Activated T-helper 1 cell treated with anti-CD3 and anti-CD28 coated beads, Interleukin-2, amount 50 U/mL, for 16 hours (primary cell): Measurements from ENCODE around the gene TTC1.
"Not testable (repeated sequence)": the region's sequence is repeated elsewhere in the genome, so short reads cannot be mapped to it uniquely, and the experiment has no call there.

ENCODE experiments used
- DNase-seq, 2 donors: peaks; one replicate each; pipeline ENCODE4 v3.0.0-alpha.2; 2020; ENCODE audit warnings: low read depth in 1 of 2, low spot score in 1 of 2

TTC1 gene

DNA sequence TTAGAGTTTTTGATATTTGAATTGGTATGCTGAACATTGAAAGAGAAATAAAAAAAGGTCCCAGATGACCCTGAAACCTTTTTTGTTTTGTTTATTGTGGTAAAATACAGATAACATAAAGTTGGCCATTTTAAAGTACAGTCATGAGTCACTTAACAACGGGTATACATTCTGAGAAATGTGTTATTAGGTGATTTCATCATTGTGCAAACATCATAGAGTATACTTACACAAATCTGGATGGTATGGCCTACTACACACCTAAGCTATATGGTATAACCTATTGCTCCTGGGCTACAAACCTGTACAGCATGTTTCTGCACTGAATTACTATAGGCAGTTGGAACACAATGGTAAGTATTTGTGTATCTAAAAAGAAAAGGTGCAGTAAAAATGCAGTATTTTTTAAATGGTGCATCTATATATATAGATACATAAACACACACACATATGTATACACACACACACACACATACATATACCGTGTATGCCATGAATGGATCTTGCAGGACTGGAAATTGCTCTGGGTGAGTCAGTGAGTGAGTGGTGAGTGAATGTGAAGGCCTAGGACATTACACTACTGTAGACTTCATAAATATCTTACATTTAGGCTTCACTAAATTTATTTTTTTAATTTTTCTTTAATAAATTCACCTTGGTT lies 31.0 kb downstream of the TTC1 start:
- no peak for DNase-seq

- DNase-seq, result no peak
Observed at GRCh38 chr5:160040471-160040835, 31.5 kb downstream of the TTC1 start.

DNA sequence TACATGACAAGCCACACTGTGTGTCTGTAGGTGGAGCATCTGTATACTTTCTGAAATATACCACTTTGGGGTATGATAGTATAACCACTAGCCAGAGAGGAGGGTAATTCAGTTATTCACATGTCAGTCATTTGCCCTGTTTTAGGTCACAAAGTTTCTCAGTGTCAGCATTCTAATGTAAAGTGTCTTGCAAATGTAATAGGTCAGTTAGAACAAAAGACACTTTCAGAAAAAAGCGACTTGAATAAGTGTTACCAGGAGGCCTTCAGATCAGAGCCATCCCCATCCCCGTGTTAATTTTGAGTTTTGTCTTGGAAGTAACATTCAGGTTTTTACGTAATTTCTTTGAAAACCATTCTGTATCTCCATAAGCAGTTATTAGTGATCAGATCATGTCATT lies 33.7 kb downstream of the TTC1 start:
- DNase-seq, result no peak

- DNase-seq, result no peak
Observed at GRCh38 chr5:160044391-160044804, 35.5 kb downstream of the TTC1 start.

DNA sequence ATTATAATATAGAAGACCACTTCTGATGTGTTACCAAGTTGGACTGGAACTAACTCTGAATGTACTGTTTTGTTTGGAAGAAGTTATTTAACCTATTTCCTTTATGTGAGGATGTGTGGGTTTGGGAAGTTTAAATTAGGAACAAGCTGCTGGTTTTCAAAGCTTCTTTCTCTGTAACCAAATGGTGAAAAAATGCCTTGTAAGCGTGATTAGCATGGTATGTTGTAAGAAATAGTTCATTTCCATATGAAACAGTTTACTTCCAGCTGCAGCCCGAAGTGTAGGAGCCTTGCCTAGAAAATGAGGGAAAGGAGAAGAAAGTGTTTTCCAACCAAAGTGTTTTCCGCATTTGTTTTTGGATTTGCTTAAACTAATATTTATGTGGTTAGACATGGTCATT lies 36.0 kb downstream of the TTC1 start:
- no peak for DNase-seq

GRCh38 chr5:160047423-160047822 lies 38.5 kb downstream of the TTC1 start:
- DNase-seq, result no peak

- no peak for DNase-seq
Observed at GRCh38 chr5:160048131-160048530, 39.2 kb downstream of the TTC1 start.

DNA sequence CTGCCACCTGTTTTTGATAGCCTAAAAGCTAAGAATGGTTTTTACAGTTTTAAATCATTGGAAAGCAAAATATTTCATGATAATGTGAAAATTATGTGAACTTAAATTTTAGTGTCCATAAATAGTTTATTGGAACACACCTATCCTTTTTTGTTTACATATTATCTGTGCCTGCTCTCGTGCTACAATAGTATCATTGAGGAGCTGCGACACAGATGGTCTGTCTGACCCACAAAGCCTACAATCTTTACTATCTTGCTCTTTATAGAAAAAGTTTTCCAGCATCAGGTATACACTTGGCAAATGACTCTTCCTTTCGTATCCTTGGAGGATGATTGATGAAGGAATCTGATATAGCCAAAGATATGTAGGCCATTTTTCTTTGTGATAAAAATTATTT lies 40.2 kb downstream of the TTC1 start:
- DNase-seq, result no peak

GRCh38 chr5:160054047-160054446 lies 45.1 kb downstream of the TTC1 start:
- DNase-seq, result no peak

DNA sequence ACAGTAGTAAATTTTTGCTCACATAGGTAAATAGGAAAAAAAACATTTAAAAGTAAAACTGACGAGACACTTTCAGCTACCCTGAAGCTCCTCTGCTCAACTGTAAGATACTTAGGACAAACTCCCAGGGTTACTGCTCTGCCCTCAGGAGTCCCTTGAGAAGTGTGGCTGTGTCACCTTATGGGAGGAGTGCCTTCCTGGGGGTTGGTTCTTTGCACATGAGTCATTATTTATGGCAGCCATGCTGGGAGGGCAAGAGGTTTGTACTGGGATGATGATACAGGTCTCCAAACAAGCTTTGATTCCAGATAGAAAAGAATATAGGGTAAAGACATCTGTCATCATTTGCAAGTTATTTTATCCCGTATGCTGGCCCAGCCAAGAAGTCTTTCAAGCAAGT lies 45.9 kb downstream of the TTC1 start:
- no peak for DNase-seq

DNA sequence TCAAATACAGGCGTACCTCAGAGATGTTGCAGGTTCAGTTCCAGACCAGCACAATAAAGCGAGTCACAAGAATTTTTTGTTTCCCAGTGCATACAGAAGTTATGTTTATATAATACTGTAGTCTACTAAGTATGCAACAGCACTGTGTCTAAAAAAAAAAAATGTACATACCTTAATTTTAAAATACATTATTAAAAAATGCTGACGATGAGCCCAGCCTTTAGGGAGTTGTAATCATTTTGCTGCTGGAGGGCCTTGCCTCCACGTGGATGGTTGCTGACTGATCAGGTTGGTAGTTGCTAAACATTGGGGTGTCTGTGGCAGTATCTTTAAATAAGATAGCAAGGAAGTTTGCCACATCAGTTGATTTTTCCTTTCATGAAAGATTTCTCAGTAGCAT lies 48.3 kb downstream of the TTC1 start:
- DNase-seq, result no peak

DNA sequence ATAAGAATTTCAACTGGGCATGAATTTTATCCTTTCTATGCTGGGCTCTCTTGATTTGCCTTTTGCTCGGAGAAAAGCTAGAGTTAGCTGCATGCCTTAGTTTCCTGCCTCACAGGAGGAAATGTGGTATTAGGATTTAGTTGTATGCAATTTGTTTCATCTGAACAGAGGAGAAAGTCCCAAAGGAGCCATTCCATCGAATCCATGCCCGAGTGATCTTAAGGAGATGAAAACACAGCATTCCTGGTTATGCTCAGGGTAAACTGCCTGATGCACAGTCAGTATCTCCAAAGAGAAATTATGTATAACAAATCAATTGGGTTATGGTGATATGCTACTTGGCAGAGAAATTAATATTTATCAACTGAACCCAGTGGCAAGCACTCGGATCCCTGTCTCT lies 51.1 kb downstream of the TTC1 start:
- DNase-seq, result no peak

- no peak for DNase-seq
Observed at GRCh38 chr5:160061770-160062169, 52.8 kb downstream of the TTC1 start.

DNA sequence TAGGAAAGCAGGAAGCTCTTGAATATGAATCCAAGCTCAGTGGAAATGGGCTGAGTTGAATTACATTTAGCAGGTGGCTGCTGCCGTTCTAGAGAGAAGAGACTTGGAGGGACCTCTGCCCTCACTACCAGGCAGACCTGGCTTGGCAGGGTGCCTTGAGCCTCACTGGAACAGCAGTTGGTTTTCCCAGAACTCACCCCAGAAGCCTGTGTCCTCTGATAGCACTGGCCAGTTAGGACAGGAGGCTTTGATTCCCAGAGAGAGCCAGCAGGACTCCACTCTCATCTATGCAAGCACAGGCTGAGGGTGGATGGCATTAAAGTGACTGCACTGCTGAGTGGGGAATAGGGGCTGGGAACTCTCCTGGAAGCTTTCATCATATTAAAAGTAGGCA lies 55.5 kb downstream of the TTC1 start:
- DNase-seq, result no peak

DNA sequence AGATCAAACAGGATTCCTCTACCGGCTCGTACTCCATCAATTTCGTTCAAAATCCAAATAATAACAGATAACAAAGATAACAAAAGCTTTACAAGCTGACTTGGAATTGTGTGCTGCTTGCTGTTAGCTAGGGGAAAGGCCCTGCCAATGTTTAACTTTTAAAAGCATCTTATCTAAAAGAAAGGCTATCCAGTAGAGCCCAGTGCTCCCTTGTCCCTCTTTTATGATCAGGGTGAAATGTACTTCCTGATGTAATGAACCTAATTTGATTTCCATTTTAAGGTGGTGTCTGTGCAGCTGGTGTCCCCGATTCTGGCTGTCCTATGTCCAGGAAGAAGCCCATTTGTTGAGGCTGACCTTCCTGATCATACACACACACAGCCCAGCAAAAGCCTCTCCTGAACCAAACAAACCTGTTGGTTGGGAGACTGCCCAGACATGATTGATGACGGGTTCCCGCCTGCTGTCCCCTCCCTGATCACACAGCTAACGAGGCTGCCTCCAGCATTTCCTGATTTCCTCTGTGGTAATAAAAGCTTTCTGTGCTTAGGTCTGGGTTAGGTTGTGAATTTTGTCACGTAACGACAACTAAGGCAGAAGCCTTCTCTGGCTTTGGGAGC lies 56.2 kb downstream of the TTC1 start:
- no peak for DNase-seq

DNA sequence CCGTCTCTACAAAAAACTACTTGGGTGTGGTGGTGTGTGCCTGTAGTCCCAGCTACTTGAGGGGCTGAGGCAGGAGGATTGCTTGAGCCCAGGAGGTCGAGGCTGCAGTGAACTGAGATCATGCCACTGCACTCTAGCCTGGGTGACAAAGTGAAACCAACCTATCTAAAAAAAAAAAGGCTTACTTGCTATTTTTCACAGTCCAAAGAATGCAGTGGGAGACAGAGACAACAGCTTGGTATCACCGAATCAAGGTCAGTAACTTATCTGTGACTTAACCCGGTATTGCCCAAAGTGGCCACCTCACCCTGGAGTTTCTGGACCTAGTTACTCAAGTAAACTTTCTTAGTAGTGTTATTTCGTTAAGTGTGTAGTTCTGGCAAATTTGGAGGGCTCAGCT lies 60.2 kb downstream of the TTC1 start:
- DNase-seq, result not testable (repeated sequence)

GRCh38 chr5:160071516-160071915 lies 62.6 kb downstream of the TTC1 start:
- no peak for DNase-seq

DNA sequence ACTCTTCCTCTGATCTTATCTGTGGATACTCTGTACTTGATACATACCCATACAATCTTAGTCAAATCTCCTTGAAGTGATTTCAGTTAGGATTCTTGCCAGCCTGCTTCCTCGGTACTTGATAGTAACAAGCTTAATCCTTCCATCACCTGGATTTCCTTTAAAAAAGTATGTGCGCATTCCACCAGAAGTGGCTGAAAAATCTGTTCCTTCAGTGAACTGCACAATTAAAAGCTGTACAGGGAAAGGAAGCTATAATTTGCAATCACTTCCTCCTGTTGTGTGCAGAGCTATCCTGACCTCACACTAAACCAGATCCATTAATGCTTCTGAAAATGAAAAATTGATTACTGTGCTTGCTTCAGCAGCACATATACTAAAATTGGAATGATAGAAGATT lies 63.0 kb downstream of the TTC1 start:
- no peak for DNase-seq

DNA sequence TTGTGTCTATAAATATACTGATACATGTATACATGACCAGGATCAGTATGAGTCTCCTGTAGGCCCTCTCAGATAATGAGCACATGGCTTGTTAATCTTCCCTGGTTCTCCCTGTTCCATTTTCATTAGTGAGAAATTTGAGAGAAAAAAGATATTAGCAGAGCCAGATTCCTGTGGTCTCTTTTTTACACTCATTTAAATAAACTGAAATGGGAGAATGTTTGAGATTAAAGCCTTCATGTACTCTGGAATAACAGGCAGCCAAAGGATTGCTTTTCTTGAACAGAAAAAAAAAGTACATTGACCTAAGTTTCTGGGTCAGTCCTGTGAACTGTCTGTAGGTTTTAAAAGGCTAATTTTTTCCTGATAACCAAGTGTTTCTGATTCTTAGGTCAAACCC lies 66.1 kb downstream of the TTC1 start:
- no peak for DNase-seq

DNA sequence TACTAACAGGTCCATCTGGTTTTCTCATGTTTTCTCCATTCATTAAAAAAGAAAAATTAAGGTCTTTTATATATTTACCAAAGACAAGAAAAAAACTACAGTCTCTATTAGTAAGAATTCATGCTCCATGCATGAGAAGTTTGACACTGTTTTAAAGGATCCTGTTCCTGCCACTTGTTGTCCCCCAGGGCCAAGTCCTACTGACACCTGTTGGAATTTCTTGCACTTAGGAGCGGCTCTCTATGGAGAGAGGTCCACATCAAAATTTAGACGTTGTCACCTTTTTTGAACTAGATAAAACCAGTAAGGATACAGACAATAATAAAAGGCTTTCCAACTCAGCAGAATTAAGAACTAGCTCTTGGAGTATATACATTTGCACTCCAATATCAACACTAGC lies 68.1 kb downstream of the TTC1 start:
- no peak for DNase-seq

DNA sequence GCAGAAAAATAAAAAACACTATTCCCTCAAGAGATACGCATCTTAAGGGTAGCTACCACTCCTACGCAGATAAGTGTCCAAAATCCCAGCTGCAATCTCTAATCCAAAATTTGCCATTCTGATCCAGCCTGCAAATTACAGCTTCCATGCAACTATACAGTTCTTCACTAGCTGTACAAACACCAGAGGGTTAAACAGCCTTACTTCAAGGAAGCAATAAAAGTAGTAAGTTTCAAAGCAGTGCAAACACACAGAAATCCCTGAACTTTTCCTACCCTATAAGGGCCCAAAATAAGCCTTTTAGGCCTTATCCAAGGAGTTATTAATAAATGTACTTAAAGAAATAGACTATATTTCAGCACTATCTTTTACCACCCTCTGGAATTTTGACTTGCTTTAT lies 70.8 kb downstream of the TTC1 start:
- DNase-seq, result no peak

DNA sequence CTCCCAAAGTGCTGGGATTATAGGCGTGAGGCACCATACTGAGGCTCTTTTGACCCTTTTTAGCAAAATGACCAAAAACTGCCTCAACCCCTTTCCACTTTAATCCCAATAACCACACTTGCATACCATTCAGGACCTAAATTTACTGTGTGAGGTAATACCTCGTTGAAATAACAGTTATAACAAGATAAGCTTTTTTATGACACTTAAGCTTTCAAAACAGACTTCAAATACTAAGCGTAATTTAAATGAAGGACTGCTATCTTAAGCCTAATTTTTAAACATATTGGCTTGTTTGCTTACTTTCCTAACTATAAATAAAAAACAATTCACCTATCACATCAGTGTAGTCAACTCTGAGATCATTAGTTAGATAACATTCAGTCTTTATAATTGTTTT lies 72.6 kb downstream of the TTC1 start:
- no peak for DNase-seq
